ENCODE results near the gene AHDC1.

The AHDC1 gene

DNA sequence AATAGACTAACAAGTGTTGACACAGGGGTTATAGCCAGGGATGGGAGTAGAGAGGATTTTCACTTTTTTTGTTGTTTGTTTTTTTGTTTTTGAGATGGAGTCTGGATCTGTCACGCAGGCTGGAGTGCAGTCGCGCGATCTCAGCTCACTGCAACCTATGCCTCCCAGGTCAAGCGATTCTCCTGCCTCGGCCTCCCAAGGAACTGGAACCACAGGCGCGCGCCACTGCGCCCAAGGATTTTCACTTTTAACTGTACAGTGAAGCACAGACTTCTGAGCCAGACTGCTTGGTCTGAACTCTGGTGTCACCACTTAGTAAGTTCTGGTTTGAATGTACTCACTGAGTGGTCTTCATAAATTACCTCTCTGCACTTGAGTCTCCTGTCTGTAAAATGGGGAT, 73.8 kb downstream of the AHDC1 start:
- Histone ChIP-seq H3K4me3 (IDR thresholded peaks at IDR 0.05; ENCODE audit: insufficient read depth, low read depth, low read length) (no peak overlapping the region), H2AFZ (ENCODE audit: low read depth) (no peak overlapping the region), H3K9ac (no peak overlapping the region), H3K4me2 (no peak overlapping the region), H3K4me1 (ENCODE audit: low read depth, poor library complexity, severe bottlenecking) (peaks cover 31% of the 10 kb centered on the region), H3K36me3 (ENCODE audit: insufficient read depth) (no peaks in the 10 kb centered on the region), H3K79me2 (ENCODE audit: insufficient read depth, low read depth) (no peaks in the 10 kb centered on the region), H4K20me1 (ENCODE audit: insufficient read depth) (no peaks in the 10 kb centered on the region), H3K27me3 (ENCODE audit: insufficient read depth, low read depth) (no peaks in the 10 kb centered on the region), H3K27ac (no peak overlapping the region)
- no peak for TF ChIP-seq CTCF (conservative IDR thresholded peaks at IDR 0.05; ENCODE audit: low read depth, low read length)

GRCh38 chr1:27529704-27530018, 74.3 kb downstream of the AHDC1 start:
- no peak for TF ChIP-seq CTCF (conservative IDR thresholded peaks at IDR 0.05; ENCODE audit: low read depth, low read length)
- Histone ChIP-seq H2AFZ (ENCODE audit: low read depth) (no peak overlapping the region), H3K36me3 (ENCODE audit: insufficient read depth) (no peaks in the 10 kb centered on the region), H3K4me1 (ENCODE audit: low read depth, poor library complexity, severe bottlenecking) (peaks cover 36% of the 10 kb centered on the region), H4K20me1 (ENCODE audit: insufficient read depth) (no peaks in the 10 kb centered on the region), H3K4me3 (IDR thresholded peaks at IDR 0.05; ENCODE audit: insufficient read depth, low read depth, low read length) (no peak overlapping the region), H3K27me3 (ENCODE audit: insufficient read depth, low read depth) (no peaks in the 10 kb centered on the region), H3K4me2 (no peak overlapping the region), H3K9ac (no peak overlapping the region), H3K79me2 (ENCODE audit: insufficient read depth, low read depth) (no peaks in the 10 kb centered on the region), H3K27ac (no peak overlapping the region)

GRCh38 chr1:27528818-27529703, 74.9 kb downstream of the AHDC1 start:
- peaks cover 42% of the 10 kb centered on the region for H3K4me1 ChIP-seq (ENCODE audit: low read depth, poor library complexity, severe bottlenecking)
- H3K9ac ChIP-seq, result no peak overlapping the region
- no peaks in the 10 kb centered on the region for H3K36me3 ChIP-seq (ENCODE audit: insufficient read depth)
- no peaks in the 10 kb centered on the region for H3K27me3 ChIP-seq (ENCODE audit: insufficient read depth, low read depth)
- H3K4me2 ChIP-seq, result no peak overlapping the region
- no peak overlapping the region for H2AFZ ChIP-seq (ENCODE audit: low read depth)
- H3K79me2 ChIP-seq (ENCODE audit: insufficient read depth, low read depth), result no peaks in the 10 kb centered on the region
- no peak overlapping the region for H3K27ac ChIP-seq
- no peak overlapping the region for H3K4me3 ChIP-seq (IDR thresholded peaks at IDR 0.05; ENCODE audit: insufficient read depth, low read depth, low read length)
- TF ChIP-seq CTCF (conservative IDR thresholded peaks at IDR 0.05; ENCODE audit: low read depth, low read length), result no peak
- no peaks in the 10 kb centered on the region for H4K20me1 ChIP-seq (ENCODE audit: insufficient read depth)

DNA sequence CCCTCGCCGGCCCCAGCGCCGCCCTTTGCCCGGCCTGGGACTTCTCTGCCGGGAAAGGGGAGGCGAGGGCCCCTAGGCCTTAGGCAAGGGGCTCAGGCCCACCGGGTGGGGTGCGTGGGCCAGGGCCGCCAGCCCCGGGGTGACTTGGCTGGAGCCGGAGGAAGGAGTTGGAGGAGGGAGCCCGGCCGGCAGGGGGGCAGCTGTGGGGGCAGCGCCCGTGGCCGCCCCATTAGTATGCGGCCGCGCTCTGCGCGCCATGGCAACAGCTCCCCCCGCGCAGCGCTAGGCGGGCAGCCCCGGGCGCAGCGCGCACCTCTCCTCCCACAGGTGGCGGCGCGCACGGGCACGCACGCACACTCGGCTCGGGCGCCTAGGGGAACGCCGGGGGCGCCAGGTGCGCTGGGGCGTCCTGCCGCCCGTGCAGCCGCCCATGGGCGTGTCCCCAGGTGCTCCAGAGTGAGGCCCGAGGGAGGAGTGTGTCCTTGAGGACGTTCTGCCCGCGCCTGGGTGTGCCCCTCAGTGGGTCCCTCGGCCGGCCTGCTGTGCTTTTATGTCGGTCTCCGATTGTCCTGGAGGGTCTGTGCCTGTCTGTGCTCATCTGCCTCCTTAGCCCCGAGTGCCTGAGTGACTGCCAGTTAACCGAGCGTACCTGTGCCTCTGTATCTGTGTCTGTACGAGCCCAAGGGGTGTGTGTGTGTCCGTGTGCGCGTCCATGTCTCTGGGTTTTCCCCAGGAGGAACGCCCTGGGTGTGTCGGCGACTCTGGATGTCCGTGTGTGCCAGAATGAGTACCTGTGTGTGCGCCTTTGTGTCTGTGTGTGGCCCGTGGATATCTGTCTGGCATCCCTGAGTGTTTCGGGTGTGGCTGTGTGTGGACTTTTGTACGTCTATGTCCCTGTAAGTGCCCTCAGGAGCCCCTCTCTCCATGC, 75.8 kb downstream of the AHDC1 start:
- Histone ChIP-seq H3K27me3 (ENCODE audit: insufficient read depth, low read depth) (no peaks in the 10 kb centered on the region), H3K79me2 (ENCODE audit: insufficient read depth, low read depth) (no peaks in the 10 kb centered on the region), H3K36me3 (ENCODE audit: insufficient read depth) (no peaks in the 10 kb centered on the region), H3K9ac (peak overlapping the region; percentile 71), H4K20me1 (ENCODE audit: insufficient read depth) (no peaks in the 10 kb centered on the region), H3K27ac (peak overlapping the region; percentile 85), H3K4me2 (peak overlapping the region; percentile 99), H3K4me1 (ENCODE audit: low read depth, poor library complexity, severe bottlenecking) (peaks cover 43% of the 10 kb centered on the region), H3K4me3 (IDR thresholded peaks at IDR 0.05; ENCODE audit: insufficient read depth, low read depth, low read length) (peak overlapping the region; percentile 60), H2AFZ (ENCODE audit: low read depth) (peak overlapping the region; percentile 53)
- TF ChIP-seq CTCF (conservative IDR thresholded peaks at IDR 0.05; ENCODE audit: low read depth, low read length), result no peak

Measured in KMS-11 (cell line).